HEK293T (cell line): ENCODE results near the gene RTN4RL1.

Source experiments
- BHLHE40 ChIP-seq: fragments of 450-650 bp; IDR thresholded peaks from 2 replicates; pipeline ENCODE4 v1.6.1; 2016; ENCODE audit warnings: mild to moderate bottlenecking, moderate library complexity, borderline replicate concordance
- FOXA1 ChIP-seq: fragments of 450-650 bp; IDR thresholded peaks from 2 replicates; pipeline ENCODE4 v1.6.1; 2016; ENCODE audit warnings: mild to moderate bottlenecking
- LEF1 ChIP-seq: fragments of 450-650 bp; IDR thresholded peaks from 2 replicates; pipeline ENCODE4 v1.6.1; 2017; ENCODE audit warnings: mild to moderate bottlenecking, borderline replicate concordance
- SUZ12 ChIP-seq: fragments of 450-650 bp; IDR thresholded peaks from 2 replicates; pipeline ENCODE4 v1.6.1; 2016; ENCODE audit warnings: mild to moderate bottlenecking

- no peak for TF ChIP-seq FOXA1
- no peak for TF ChIP-seq SUZ12
- TF ChIP-seq LEF1: no peak
- no peak for TF ChIP-seq BHLHE40
These were observed 33.7 kb upstream of the RTN4RL1 start for GRCh38 chr17:2058586-2059546.
